ENCODE data around the gene PTBP2. TPM values are rescaled to one million over a fixed set of nuclear protein-coding genes. Genes with fewer than 3 reads are reported as not detected.

Gene PTBP2
- total and polyA plus RNA-seq, 8 donors = 4.1 to 16.1 (median 8.4) TPM

- H3K9me3 ChIP-seq = no peaks in the 10 kb centered on the region
- H3K27me3 ChIP-seq = no peaks in the 10 kb centered on the region
- no peak for ATAC-seq
- H3K4me3 ChIP-seq = no peak overlapping the region
- no peaks in the 10 kb centered on the region for H3K4me1 ChIP-seq
- intact Hi-C loops (cut with DNase I) = no loop called here
- WGBS, 2 donors = 63 to 70% methylated on average over 7 of the region's 7 CpGs
- no peak for DNase-seq
- no peak overlapping the region for H3K27ac ChIP-seq
- TF ChIP-seq CTCF (IDR thresholded peaks at IDR 0.05) = no peak
- H3K36me3 ChIP-seq = no peaks in the 10 kb centered on the region
- no peak for FAIRE-seq
Observed at GRCh38 chr1:96837057-96837780, 115.6 kb downstream of the PTBP2 start.

GRCh38 chr1:96837781-96838216 is 116.2 kb downstream of the PTBP2 start:
- FAIRE-seq (no peak), ATAC-seq (no peak), DNase-seq (no peak)
- Histone ChIP-seq H3K4me1 (no peaks in the 10 kb centered on the region), H3K9me3 (no peaks in the 10 kb centered on the region), H3K36me3 (no peaks in the 10 kb centered on the region), H3K27ac (no peak overlapping the region), H3K27me3 (no peaks in the 10 kb centered on the region), H3K4me3 (no peak overlapping the region)
- no peak for TF ChIP-seq CTCF (IDR thresholded peaks at IDR 0.05)
- 67 to 73% methylated on average over 2 of the region's 2 CpGs for WGBS, 2 donors
- intact Hi-C loops (cut with DNase I) = no loop called here

GRCh38 chr1:96840396-96840795 is 118.8 kb downstream of the PTBP2 start:
- no peak overlapping the region for H3K27ac ChIP-seq
- H3K27me3 ChIP-seq = no peaks in the 10 kb centered on the region
- H3K9me3 ChIP-seq = no peaks in the 10 kb centered on the region
- H3K4me1 ChIP-seq = no peaks in the 10 kb centered on the region
- intact Hi-C loops (cut with DNase I) = loop anchor here in 1 of 3 donors (10.0 kb wide), 1 partner anchor 606 kb away; no protein-coding TSS in a partner anchor
- ATAC-seq = no peak
- DNase-seq = no peak
- WGBS, 2 donors = 70 to 79% methylated on average over 3 of the region's 3 CpGs
- H3K36me3 ChIP-seq = no peaks in the 10 kb centered on the region
- TF ChIP-seq CTCF (IDR thresholded peaks at IDR 0.05) = no peak
- FAIRE-seq = no peak
- no peak overlapping the region for H3K4me3 ChIP-seq

- H3K36me3 ChIP-seq = no peaks in the 10 kb centered on the region
- FAIRE-seq (no peak), ATAC-seq (no peak), DNase-seq (no peak)
- H3K4me3 ChIP-seq = no peak overlapping the region
- intact Hi-C loops (cut with DNase I) = loop anchor here in 1 of 3 donors (10.0 kb wide), 1 partner anchor 607 kb away; no protein-coding TSS in a partner anchor
- no peaks in the 10 kb centered on the region for H3K27me3 ChIP-seq
- no peaks in the 10 kb centered on the region for H3K4me1 ChIP-seq
- H3K9me3 ChIP-seq = no peaks in the 10 kb centered on the region
- no peak for TF ChIP-seq CTCF (IDR thresholded peaks at IDR 0.05)
- H3K27ac ChIP-seq = no peak overlapping the region
Observed at GRCh38 chr1:96842215-96842614, 120.6 kb downstream of the PTBP2 start.

- DNase-seq (no peak), ATAC-seq (peak in 1 of 4 donors; percentile 42), FAIRE-seq (no peak)
- intact Hi-C loops (cut with DNase I) = loop anchor here in 1 of 3 donors (10.0 kb wide), 1 partner anchor 608 kb away; no protein-coding TSS in a partner anchor
- Histone ChIP-seq H3K4me1 (no peaks in the 10 kb centered on the region), H3K4me3 (no peak overlapping the region), H3K27ac (no peak overlapping the region), H3K36me3 (no peaks in the 10 kb centered on the region), H3K27me3 (no peaks in the 10 kb centered on the region), H3K9me3 (no peaks in the 10 kb centered on the region)
- WGBS, 2 donors = 67 to 72% methylated on average over 3 of the region's 3 CpGs
- TF ChIP-seq CTCF (IDR thresholded peaks at IDR 0.05) = no peak
Observed at GRCh38 chr1:96843196-96843595, 121.6 kb downstream of the PTBP2 start.

Data from pancreas (tissue), 10 donors.